Activated CD8-positive, alpha-beta T cell treated with anti-CD3 and anti-CD28 coated beads for 36 hours (primary cell): ENCODE measurements around the gene WDTC1. TPM values are rescaled to one million over a fixed set of nuclear protein-coding genes. Genes with fewer than 3 reads are reported as not detected.
"Not testable (repeated sequence)": the region's sequence is repeated elsewhere in the genome, so short reads cannot be mapped to it uniquely, and the experiment has no call there.

Experiments
- ATAC-seq: fragments of 200-7000 bp; cut with Tn5 transposase; one replicate; pipeline ENCODE4 v1.10.0; 2021; ENCODE audit warnings: mild to moderate bottlenecking, moderate library complexity
- CTCF ChIA-PET: fragments of 350-600 bp; sonication (Branson Sonifier 250); formaldehyde crosslinking; loops from one replicate; lab custom pipeline; 2021; ENCODE audit warnings: antibody characterized with exemption; lab: Charles Lee
- POLR2A ChIA-PET: fragments of 350-600 bp; sonication (Branson Sonifier 250); formaldehyde crosslinking; loops from one replicate; lab custom pipeline; 2021; ENCODE audit warnings: antibody characterized with exemption; lab: Charles Lee
- DNase-seq: peaks from one replicate; pipeline ENCODE4 v3.0.0-alpha.2; 2020
- H3K27ac Mint-ChIP-seq: one replicate; pipeline ENCODE4 v1.8.0; 2021; ENCODE audit warnings: mild to moderate bottlenecking, mixed read lengths
- H3K27me3 Mint-ChIP-seq: one replicate; pipeline ENCODE4 v1.8.0; 2021; ENCODE audit warnings: mixed read lengths
- H3K36me3 Mint-ChIP-seq: one replicate; pipeline ENCODE4 v1.8.0; 2021; ENCODE audit warnings: low read depth, mixed read lengths
- H3K4me1 Mint-ChIP-seq: one replicate; pipeline ENCODE4 v1.8.0; 2021; ENCODE audit warnings: low read depth, mixed read lengths
- H3K4me3 Mint-ChIP-seq: one replicate; pipeline ENCODE4 v1.8.0; 2021; ENCODE audit warnings: mild to moderate bottlenecking, moderate library complexity, mixed read lengths
- H3K9me3 Mint-ChIP-seq: one replicate; pipeline ENCODE4 v1.8.0; 2021; ENCODE audit warnings: mixed read lengths
- CTCF ChIP-seq: fragments of 200-600 bp; IDR thresholded peaks from one replicate; pipeline ENCODE4 v1.8.0; 2022; ENCODE audit warnings: antibody characterized with exemption, mild to moderate bottlenecking
- intact Hi-C: fragments of 100-400 bp; cut with micrococcal nuclease; formaldehyde crosslinking; loops from one replicate; pipeline ENCODE4 v1.10.0; 2022
- total RNA-seq, 2 experiments: library from RNA; stranded (reverse); gene quantifications; one replicate each; pipeline ENCODE4 v1.2.3, GENCODE V29; 2021

The WDTC1 gene
- total RNA-seq, 2 experiments from 2014 or later = 18.0 to 19.0 TPM

- POLR2A ChIA-PET = no interaction called here
- H3K4me1 Mint-ChIP-seq = no peaks in the 10 kb centered on the region
- DNase-seq (no peak), ATAC-seq (no peak)
- H3K36me3 Mint-ChIP-seq = no peaks in the 10 kb centered on the region
- intact Hi-C loops = no loop called here
- H3K27ac Mint-ChIP-seq = no peak overlapping the region
- TF ChIP-seq CTCF = no peak
- no peaks in the 10 kb centered on the region for H3K27me3 Mint-ChIP-seq
- CTCF ChIA-PET = interaction anchor here (1.0 kb wide), 1 partner anchor 22 kb away, joined by 4 read pairs; no protein-coding TSS in a partner anchor
- H3K4me3 Mint-ChIP-seq = no peak overlapping the region
- no peaks in the 10 kb centered on the region for H3K9me3 Mint-ChIP-seq
These were observed 14.3 kb upstream of the WDTC1 start for GRCh38 chr1:27220096-27220495.

GRCh38 chr1:27220702-27221497 lies 13.5 kb upstream of the WDTC1 start:
- POLR2A ChIA-PET, ATAC-seq, H3K36me3 Mint-ChIP-seq, intact Hi-C loops, H3K27me3 Mint-ChIP-seq, H3K4me1 Mint-ChIP-seq, H3K27ac Mint-ChIP-seq, H3K9me3 Mint-ChIP-seq, CTCF ChIA-PET, DNase-seq, H3K4me3 Mint-ChIP-seq: not testable (repeated sequence)

- no peaks in the 10 kb centered on the region for H3K4me1 Mint-ChIP-seq
- no peak overlapping the region for H3K4me3 Mint-ChIP-seq
- TF ChIP-seq CTCF = no peak
- DNase-seq (no peak), ATAC-seq (no peak)
- intact Hi-C loops = no loop called here
- H3K9me3 Mint-ChIP-seq = no peaks in the 10 kb centered on the region
- POLR2A ChIA-PET = interaction anchor here (0.6 kb wide), 1 partner anchor 9 kb away, joined by 3 read pairs; the partner anchor contains the start of gene WDTC1
- H3K27me3 Mint-ChIP-seq = no peaks in the 10 kb centered on the region
- no peak overlapping the region for H3K27ac Mint-ChIP-seq
- no peaks in the 10 kb centered on the region for H3K36me3 Mint-ChIP-seq
- CTCF ChIA-PET = interaction anchor here (1.0 to 3.1 kb wide), 9 partner anchors 28 to 181 kb away, joined by 3 to 11 read pairs (median 7); no protein-coding TSS in a partner anchor
These were observed 8.8 kb upstream of the WDTC1 start for GRCh38 chr1:27225621-27226020.

- no peak overlapping the region for H3K27ac Mint-ChIP-seq
- no peaks in the 10 kb centered on the region for H3K36me3 Mint-ChIP-seq
- intact Hi-C loops = no loop called here
- H3K9me3 Mint-ChIP-seq = no peaks in the 10 kb centered on the region
- no peak for TF ChIP-seq CTCF
- H3K27me3 Mint-ChIP-seq = no peaks in the 10 kb centered on the region
- no peak overlapping the region for H3K4me3 Mint-ChIP-seq
- H3K4me1 Mint-ChIP-seq = no peaks in the 10 kb centered on the region
- no peak for DNase-seq
- no peak for ATAC-seq
- ChIA-PET POLR2A (no interaction called here), CTCF (interaction anchor here (1.3 to 2.2 kb wide), 2 partner anchors 68 to 1058 kb away, joined by 4 to 9 read pairs; partner anchors contain the start of gene ZNF593)
These were observed 6.7 kb upstream of the WDTC1 start for GRCh38 chr1:27227765-27228164.

- TF ChIP-seq CTCF = no peak
- intact Hi-C loops = no loop called here
- ChIA-PET CTCF (interaction anchor here (1.2 to 1.5 kb wide), 2 partner anchors 68 to 338 kb away, joined by 3 read pairs; no protein-coding TSS in a partner anchor), POLR2A (interaction anchor here (0.6 kb wide), 1 partner anchor 309 kb away, joined by 3 read pairs; no protein-coding TSS in a partner anchor)
- H3K4me1 Mint-ChIP-seq = peaks cover 31% of the 10 kb centered on the region
- H3K9me3 Mint-ChIP-seq = no peaks in the 10 kb centered on the region
- ATAC-seq = peak; percentile 38
- no peaks in the 10 kb centered on the region for H3K27me3 Mint-ChIP-seq
- peak overlapping the region; percentile 95 for H3K27ac Mint-ChIP-seq
- H3K36me3 Mint-ChIP-seq = peaks cover 1% of the 10 kb centered on the region
- DNase-seq = peak; percentile 51
- peak overlapping the region; percentile 95 for H3K4me3 Mint-ChIP-seq
These were observed 774 bp upstream of the WDTC1 start for GRCh38 chr1:27233667-27234048.
